ENCODE results near the gene ZFHX3. TPM values are rescaled to one million over a fixed set of nuclear protein-coding genes. Genes with fewer than 3 reads are reported as not detected.

ZFHX3 gene
- polyA plus RNA-seq, 1 donor (not counting 4 experiments of a cell fraction or from before 2014, with no cell fraction given) = 1.2 TPM

- no peaks in the 10 kb centered on the region for H3K9me1 ChIP-seq (ENCODE audit: control insufficient read depth, extremely low read depth, insufficient read depth, low read length)
- dilution Hi-C loops (cut with MboI; ENCODE audit: extremely low pct_ligation_motif_present, low sequenced_read_pairs) = no loop called here
- no peaks in the 10 kb centered on the region for H3K9me3 ChIP-seq (ENCODE audit: control insufficient read depth, low read depth, low read length)
- H3K4me3 ChIP-seq (ENCODE audit: control insufficient read depth in 2 of 3, extremely low read depth in 1 of 3, insufficient read depth in 2 of 3, low read depth in 1 of 3, low read length in 3 of 3) = no peak overlapping the region
- no peaks in the 10 kb centered on the region for H3K79me2 ChIP-seq (ENCODE audit: control insufficient read depth, insufficient read depth, low read length)
- H3K9ac ChIP-seq (ENCODE audit: control insufficient read depth, extremely low read depth, insufficient read depth, low read length) = no peak overlapping the region
- FAIRE-seq = no peak
- no peak overlapping the region for H3K4me2 ChIP-seq (ENCODE audit: control insufficient read depth, extremely low read depth, insufficient read depth, low read depth, low read length)
- TF ChIP-seq EZH2 (IDR thresholded peaks at IDR 0.05; ENCODE audit: low read length) (no peak), CTCF (optimal IDR thresholded peaks at IDR 0.05 in 1 of 3, IDR thresholded peaks at IDR 0.05 in 1 of 3, conservative IDR thresholded peaks at IDR 0.05 in 1 of 3; ENCODE audit: extremely low read depth in 1 of 3, insufficient read depth in 2 of 3, low read length in 3 of 3) (no peak)
- peaks cover 3% of the 10 kb centered on the region for H3K4me1 ChIP-seq (ENCODE audit: control insufficient read depth, extremely low read depth, insufficient read depth, low read length)
- H3K36me3 ChIP-seq (ENCODE audit: control insufficient read depth in 2 of 2, extremely low read depth in 1 of 2, insufficient read depth in 2 of 2, low read length in 2 of 2) = peaks cover 2% of the 10 kb centered on the region in 2 experiments
- no peaks in the 10 kb centered on the region for H3K27me3 ChIP-seq (ENCODE audit: control insufficient read depth, extremely low read depth, insufficient read depth, low read length)
- no peak overlapping the region for H3K27ac ChIP-seq (ENCODE audit: control insufficient read depth, insufficient read depth, low read length)
- DNase-seq (ENCODE audit: low read depth, low spot score) = no peak
- no peak overlapping the region for H2AFZ ChIP-seq (ENCODE audit: control insufficient read depth, low read length)
- H4K20me1 ChIP-seq (ENCODE audit: control insufficient read depth, extremely low read depth, insufficient read depth, low read length) = no peaks in the 10 kb centered on the region
Measured at GRCh38 chr16:72786606-72787005, 261.3 kb downstream of the ZFHX3 start.

GRCh38 chr16:72785886-72786285 is 262.0 kb downstream of the ZFHX3 start:
- no peak overlapping the region for H2AFZ ChIP-seq (ENCODE audit: control insufficient read depth, low read length)
- H3K4me1 ChIP-seq (ENCODE audit: control insufficient read depth, extremely low read depth, insufficient read depth, low read length) = peaks cover 3% of the 10 kb centered on the region
- DNase-seq (ENCODE audit: low read depth, low spot score) (no peak), FAIRE-seq (no peak)
- H4K20me1 ChIP-seq (ENCODE audit: control insufficient read depth, extremely low read depth, insufficient read depth, low read length) = no peaks in the 10 kb centered on the region
- H3K79me2 ChIP-seq (ENCODE audit: control insufficient read depth, insufficient read depth, low read length) = no peaks in the 10 kb centered on the region
- H3K27ac ChIP-seq (ENCODE audit: control insufficient read depth, insufficient read depth, low read length) = no peak overlapping the region
- no peaks in the 10 kb centered on the region for H3K9me3 ChIP-seq (ENCODE audit: control insufficient read depth, low read depth, low read length)
- dilution Hi-C loops (cut with MboI; ENCODE audit: extremely low pct_ligation_motif_present, low sequenced_read_pairs) = no loop called here
- no peaks in the 10 kb centered on the region for H3K27me3 ChIP-seq (ENCODE audit: control insufficient read depth, extremely low read depth, insufficient read depth, low read length)
- no peak overlapping the region for H3K9ac ChIP-seq (ENCODE audit: control insufficient read depth, extremely low read depth, insufficient read depth, low read length)
- H3K4me2 ChIP-seq (ENCODE audit: control insufficient read depth, extremely low read depth, insufficient read depth, low read depth, low read length) = no peak overlapping the region
- H3K4me3 ChIP-seq (ENCODE audit: control insufficient read depth in 2 of 3, extremely low read depth in 1 of 3, insufficient read depth in 2 of 3, low read depth in 1 of 3, low read length in 3 of 3) = no peak overlapping the region
- TF ChIP-seq CTCF (optimal IDR thresholded peaks at IDR 0.05 in 1 of 3, IDR thresholded peaks at IDR 0.05 in 1 of 3, conservative IDR thresholded peaks at IDR 0.05 in 1 of 3; ENCODE audit: extremely low read depth in 1 of 3, insufficient read depth in 2 of 3, low read length in 3 of 3) (no peak), EZH2 (IDR thresholded peaks at IDR 0.05; ENCODE audit: low read length) (no peak)
- H3K9me1 ChIP-seq (ENCODE audit: control insufficient read depth, extremely low read depth, insufficient read depth, low read length) = no peaks in the 10 kb centered on the region
- peaks cover 2% of the 10 kb centered on the region in 2 experiments for H3K36me3 ChIP-seq (ENCODE audit: control insufficient read depth in 2 of 2, extremely low read depth in 1 of 2, insufficient read depth in 2 of 2, low read length in 2 of 2)
